HL-60 (cell line): ENCODE data around the gene OR13C4.
"Not testable (repeated sequence)": the region's sequence is repeated elsewhere in the genome, so short reads cannot be mapped to it uniquely, and the experiment has no call there.

Source experiments
- DNase-seq, 2 experiments: peaks; one replicate each; pipeline ENCODE4 v3.0.0-alpha.2; 2010 to 2020; ENCODE audit warnings: low read depth in 1 of 2, low spot score in 1 of 2
- H3K27ac ChIP-seq: fragments of 250-450 bp; sonication (Bioruptor Pico); replicated peaks from 2 replicates; pipeline ENCODE4 v1.5.1; 2020; ENCODE audit warnings: mild to moderate bottlenecking, moderate library complexity
- H3K27me3 ChIP-seq: fragments of 250-450 bp; sonication (Bioruptor Pico); 2 replicates; pipeline ENCODE4 v1.5.1; 2021; ENCODE audit warnings: mild to moderate bottlenecking, moderate library complexity; ENCODE audit not compliant: insufficient read depth, poor library complexity, severe bottlenecking
- H3K4me3 ChIP-seq: replicated peaks from 2 replicates; pipeline ENCODE4 v1.5.1; 2011; ENCODE audit warnings: mild to moderate bottlenecking, control low read depth, low read length; ENCODE audit not compliant: insufficient read depth
- GABPA ChIP-seq: IDR thresholded peaks from 2 replicates; pipeline ENCODE4 v1.6.1; 2012; ENCODE audit warnings: low read depth
- POLR2AphosphoS5 ChIP-seq: IDR thresholded peaks from 2 replicates; pipeline ENCODE4 v1.6.1; 2012; ENCODE audit warnings: low read depth
- REST ChIP-seq: IDR thresholded peaks from 2 replicates; pipeline ENCODE4 v1.6.1; 2012; ENCODE audit warnings: low read depth; ENCODE audit not compliant: insufficient replicate concordance
- SPI1 ChIP-seq: IDR thresholded peaks from 2 replicates; pipeline ENCODE4 v1.6.1; 2012; ENCODE audit warnings: low read depth, mild to moderate bottlenecking, borderline replicate concordance
- TF ChIP-seq, protein P1 (sequence below): IDR thresholded peaks from one replicate; pipeline ENCODE4 v1.5.1; 2011; ENCODE audit warnings: low read length, control low read depth, inconsistent platforms; ENCODE audit not compliant: insufficient read depth

Gene OR13C4

GRCh38 chr9:104539275-104539674 is 12.3 kb upstream of the OR13C4 start:
- H3K27me3 ChIP-seq = no peaks in the 10 kb centered on the region
- no peak for DNase-seq
- TF ChIP-seq REST = no peak
- TF ChIP-seq, protein P1, sequence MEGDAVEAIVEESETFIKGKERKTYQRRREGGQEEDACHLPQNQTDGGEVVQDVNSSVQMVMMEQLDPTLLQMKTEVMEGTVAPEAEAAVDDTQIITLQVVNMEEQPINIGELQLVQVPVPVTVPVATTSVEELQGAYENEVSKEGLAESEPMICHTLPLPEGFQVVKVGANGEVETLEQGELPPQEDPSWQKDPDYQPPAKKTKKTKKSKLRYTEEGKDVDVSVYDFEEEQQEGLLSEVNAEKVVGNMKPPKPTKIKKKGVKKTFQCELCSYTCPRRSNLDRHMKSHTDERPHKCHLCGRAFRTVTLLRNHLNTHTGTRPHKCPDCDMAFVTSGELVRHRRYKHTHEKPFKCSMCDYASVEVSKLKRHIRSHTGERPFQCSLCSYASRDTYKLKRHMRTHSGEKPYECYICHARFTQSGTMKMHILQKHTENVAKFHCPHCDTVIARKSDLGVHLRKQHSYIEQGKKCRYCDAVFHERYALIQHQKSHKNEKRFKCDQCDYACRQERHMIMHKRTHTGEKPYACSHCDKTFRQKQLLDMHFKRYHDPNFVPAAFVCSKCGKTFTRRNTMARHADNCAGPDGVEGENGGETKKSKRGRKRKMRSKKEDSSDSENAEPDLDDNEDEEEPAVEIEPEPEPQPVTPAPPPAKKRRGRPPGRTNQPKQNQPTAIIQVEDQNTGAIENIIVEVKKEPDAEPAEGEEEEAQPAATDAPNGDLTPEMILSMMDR = no peak
- no peak for TF ChIP-seq SPI1
- TF ChIP-seq GABPA = no peak
- TF ChIP-seq POLR2AphosphoS5 = no peak

DNA sequence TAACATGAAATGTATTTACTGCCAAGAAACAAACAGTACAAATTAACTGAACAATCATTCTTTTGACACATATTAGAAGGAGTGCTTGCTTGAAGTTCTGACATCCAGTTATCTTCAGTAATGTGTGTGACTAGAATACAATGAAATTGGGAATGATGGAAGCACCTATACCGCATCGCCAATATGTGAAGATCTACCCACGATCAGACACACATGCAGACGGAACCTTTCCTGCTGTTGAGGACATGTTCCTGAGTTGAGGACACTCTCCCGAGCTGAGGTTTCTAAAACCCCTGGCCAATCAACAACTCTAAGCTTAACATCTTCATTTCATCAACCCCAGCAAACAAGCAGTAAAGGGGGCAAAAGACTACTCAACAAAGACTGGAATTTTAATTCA is 9.7 kb upstream of the OR13C4 start, which contains the start of gene OR13C3:
TSS of gene OR13C3 (minus strand) at position 101 of the 400 bp plus-strand sequence. CDS start 133 bp downstream, outside the sequence.
- Histone ChIP-seq H3K27ac (no peak within 1 kb of the TSS), H3K4me3 (no peak within 1 kb of the TSS), H3K27me3 (no peaks in the 10 kb centered on the region)
- TF ChIP-seq SPI1 (no peak), REST (no peak), GABPA (no peak), POLR2AphosphoS5 (no peak)
- TF ChIP-seq, protein P1 = no peak
- no peak for DNase-seq

More at GRCh38 chr9:104539275-104539674, 12.3 kb upstream of the OR13C4 start:
- Histone ChIP-seq H3K4me3 (no peak overlapping the region), H3K27ac (no peak overlapping the region)

- H3K27me3 ChIP-seq, H3K4me3 ChIP-seq, DNase-seq, H3K27ac ChIP-seq: not testable (repeated sequence)
Measured at GRCh38 chr9:104520241-104520640, 6.8 kb downstream of the OR13C4 start.

DNA sequence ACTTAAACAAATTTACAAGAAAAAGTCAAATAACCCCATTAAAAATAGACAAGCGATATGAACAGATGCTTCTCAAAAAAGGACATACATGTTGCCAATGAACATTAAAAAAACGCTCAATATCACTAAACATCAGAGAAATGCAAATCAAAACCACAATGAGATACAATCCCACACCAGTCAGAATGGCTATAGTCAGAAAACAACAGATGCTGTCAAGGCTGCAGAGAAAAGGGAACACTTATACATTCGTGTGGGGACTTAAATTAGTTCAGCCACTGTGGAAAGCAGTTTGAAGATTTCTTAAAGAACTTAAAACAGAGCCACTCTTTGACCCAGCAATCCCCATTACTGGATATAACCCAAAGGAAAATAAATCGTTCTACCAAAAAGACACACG is 12.1 kb downstream of the OR13C4 start:
- H3K27me3 ChIP-seq = no peaks in the 10 kb centered on the region
- DNase-seq = no peak
- H3K4me3 ChIP-seq = no peak overlapping the region
- no peak overlapping the region for H3K27ac ChIP-seq
- no peak for TF ChIP-seq GABPA
- no peak for TF ChIP-seq POLR2AphosphoS5
- TF ChIP-seq REST = no peak
- TF ChIP-seq, protein P1 = no peak
- no peak for TF ChIP-seq SPI1
